H1 (cell line): ENCODE data around the gene KIF5A. TPM values are rescaled to one million over a fixed set of nuclear protein-coding genes. Genes with fewer than 3 reads are reported as not detected.

ENCODE experiments used
- CBX5 ChIP-seq: fragments of 300-800, 300-1000 bp; sonication (generic); IDR thresholded peaks from 2 replicates; pipeline ENCODE4 v1.7.1; 2016; ENCODE audit warnings: antibody characterized with exemption, low read length, low read depth
- E2F6 ChIP-seq: IDR thresholded peaks from 2 replicates; pipeline ENCODE4 v1.6.1; 2012; ENCODE audit warnings: inconsistent platforms
- KDM5A ChIP-seq: fragments of 200-600 bp; IDR thresholded peaks from 2 replicates; pipeline ENCODE4 v1.7.1; 2012; ENCODE audit warnings: mild to moderate bottlenecking, low read length, inconsistent platforms, mixed read lengths
- POLR2A ChIP-seq, 2 experiments: IDR thresholded peaks; 1 replicate in 1 of 2; 2 replicates in 1 of 2; pipeline ENCODE4 v1.6.1; 2011; ENCODE audit warnings: low read depth in 2 of 2, low read length in 2 of 2, mild to moderate bottlenecking in 2 of 2; ENCODE audit errors: control extremely low read depth in 1 of 2
- SIN3A ChIP-seq, 2 experiments: IDR thresholded peaks in 1 of 2; conservative IDR thresholded peaks in 1 of 2; 2 replicates each; pipeline ENCODE4 v1.6.1; 2011 to 2012; ENCODE audit warnings: low read length in 2 of 2, improper control_type of control experiment in 1 of 2, low read depth in 1 of 2, mild to moderate bottlenecking in 1 of 2
- SIRT6 ChIP-seq: IDR thresholded peaks from one replicate; pipeline ENCODE4 v1.7.1; 2012; ENCODE audit warnings: low read length, inconsistent platforms
- SP4 ChIP-seq: IDR thresholded peaks from 2 replicates; pipeline ENCODE4 v1.6.1; 2012; ENCODE audit warnings: low read length, inconsistent platforms
- SRF ChIP-seq: IDR thresholded peaks from 2 replicates; pipeline ENCODE4 v1.6.1; 2011; ENCODE audit warnings: mild to moderate bottlenecking, low read depth, low read length, moderate library complexity
- TAF1 ChIP-seq: IDR thresholded peaks from 2 replicates; pipeline ENCODE4 v1.6.1; 2011; ENCODE audit warnings: mild to moderate bottlenecking, low read depth, low read length
- TBP ChIP-seq: IDR thresholded peaks from 2 replicates; pipeline ENCODE4 v1.6.1; 2011; ENCODE audit warnings: low read depth, low read length, improper control_type of control experiment
- TEAD4 ChIP-seq: IDR thresholded peaks from 2 replicates; pipeline ENCODE4 v1.6.1; 2012; ENCODE audit warnings: low read depth, low read length, inconsistent platforms, mixed read lengths
- polyA plus RNA-seq, 7 experiments: library from polyadenylated mRNA; depleted of rRNA in 3 of 7; stranded (reverse) in 5 of 7; unstranded in 2 of 7; fragments of >200 nt in 5 of 7; fragments of 200-250 nt in 2 of 7; gene quantifications; 1 replicate in 5 of 7; 2 replicates in 1 of 7; 4 replicates in 1 of 7; pipeline versions ENCODE4 v1.2.1 to v1.2.3, GENCODE V29; 2011 to 2013; ENCODE audit warnings: missing spikeins in 2 of 7, mixed read lengths in 2 of 7
- total RNA-seq: library from RNA; stranded (reverse); fragmentation: NEBNext Ultra II Directional; extraction: Animal tissue kit (Norgen Biotek cat#: 25700); gene quantifications from 2 replicates; pipeline ENCODE4 v1.2.1, GENCODE V29; 2021
- TF ChIP-seq, protein P1 (sequence below): IDR thresholded peaks from 2 replicates; pipeline ENCODE4 v1.6.1; 2012; ENCODE audit warnings: low read length, inconsistent platforms

KIF5A gene
- total and polyA plus RNA-seq, 2 of the 8 experiments (the other 6 are each of a cell fraction or from before 2014, with no cell fraction given), result 10.7 to 21.9 TPM

- TF ChIP-seq CBX5 (no peak), SIN3A (conservative IDR thresholded peaks at IDR 0.05 in 1 of 2, IDR thresholded peaks at IDR 0.05 in 1 of 2; ENCODE audit: low read depth in 1 of 2, low read length in 2 of 2) (0 out of 4 replicates have a peak, but pooled peaks of 1 of the 2 experiments have one; percentile 53), TEAD4 (no peak), POLR2A (IDR thresholded peaks at IDR 0.05; ENCODE audit: control extremely low read depth in 1 of 2, low read depth in 2 of 2, low read length in 2 of 2) (no peak), SP4 (no peak), KDM5A (no peak), SRF (no peak), SIRT6 (no peak), TBP (no peak), E2F6 (no peak; the same call in 1 of the 2 replicates), TAF1 (0 out of 2 replicates have a peak, but pooled peaks have one; percentile 28)
- TF ChIP-seq, protein P1, sequence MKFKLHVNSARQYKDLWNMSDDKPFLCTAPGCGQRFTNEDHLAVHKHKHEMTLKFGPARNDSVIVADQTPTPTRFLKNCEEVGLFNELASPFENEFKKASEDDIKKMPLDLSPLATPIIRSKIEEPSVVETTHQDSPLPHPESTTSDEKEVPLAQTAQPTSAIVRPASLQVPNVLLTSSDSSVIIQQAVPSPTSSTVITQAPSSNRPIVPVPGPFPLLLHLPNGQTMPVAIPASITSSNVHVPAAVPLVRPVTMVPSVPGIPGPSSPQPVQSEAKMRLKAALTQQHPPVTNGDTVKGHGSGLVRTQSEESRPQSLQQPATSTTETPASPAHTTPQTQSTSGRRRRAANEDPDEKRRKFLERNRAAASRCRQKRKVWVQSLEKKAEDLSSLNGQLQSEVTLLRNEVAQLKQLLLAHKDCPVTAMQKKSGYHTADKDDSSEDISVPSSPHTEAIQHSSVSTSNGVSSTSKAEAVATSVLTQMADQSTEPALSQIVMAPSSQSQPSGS, result no peak
These were observed 61.4 kb downstream of the KIF5A start, which contains the start of gene ARHGEF25 (continued) for GRCh38 chr12:57611108-57611826.
